NCI-H1048 (cell line): ENCODE data around the gene HOXA10.

ENCODE experiments used
- DNase-seq: peaks from one replicate; lab custom pipeline; 2025; lab: John Stamatoyannopoulos, UW

The HOXA10 gene

GRCh38 chr7:27129729-27130539 is 44.2 kb downstream of the HOXA10 start:
- no peak for DNase-seq

GRCh38 chr7:27128776-27129728 is 45.1 kb downstream of the HOXA10 start:
- DNase-seq, result no peak

- no peak for DNase-seq
These were observed 46.1 kb downstream of the HOXA10 start for GRCh38 chr7:27128034-27128433.

- DNase-seq, result no peak
These were observed 47.4 kb downstream of the HOXA10 start for GRCh38 chr7:27126596-27127327.

GRCh38 chr7:27125986-27126394 is 48.1 kb downstream of the HOXA10 start:
- no peak for DNase-seq

GRCh38 chr7:27124902-27125689 is 49.0 kb downstream of the HOXA10 start:
- no peak for DNase-seq

GRCh38 chr7:27124096-27124901 is 49.8 kb downstream of the HOXA10 start:
- no peak for DNase-seq

- no peak for DNase-seq
These were observed 50.6 kb downstream of the HOXA10 start for GRCh38 chr7:27123477-27124053.

- no peak for DNase-seq
These were observed 51.1 kb downstream of the HOXA10 start for GRCh38 chr7:27123007-27123476.

GRCh38 chr7:27122077-27122910 is 51.8 kb downstream of the HOXA10 start:
- no peak for DNase-seq

- no peak for DNase-seq
These were observed 52.4 kb downstream of the HOXA10 start for GRCh38 chr7:27121684-27122076.
